OCI-M2 (cell line): ENCODE results near the gene ZBTB8OS.
"Not testable (repeated sequence)": the region's sequence is repeated elsewhere in the genome, so short reads cannot be mapped to it uniquely, and the experiment has no call there.

Experiments
- DNase-seq: peaks from one replicate; lab custom pipeline; 2025; ENCODE audit not compliant: unreplicated experiment; lab: John Stamatoyannopoulos, UW

ZBTB8OS gene

GRCh38 chr1:32650752-32651460 is 556 bp upstream of the ZBTB8OS start, which contains the start of gene RBBP4:
TSS of gene RBBP4 (plus strand) at chr1:32651208. CDS start at chr1:32651307, 99 bp downstream.
- peak; percentile 58 for DNase-seq

- DNase-seq: no peak
These were observed 2.8 kb downstream of the ZBTB8OS start for GRCh38 chr1:32647308-32648134.

GRCh38 chr1:32644426-32644825 is 5.9 kb downstream of the ZBTB8OS start:
- DNase-seq: no peak

GRCh38 chr1:32642292-32642827 is 8.0 kb downstream of the ZBTB8OS start:
- not testable (repeated sequence) for DNase-seq

- no peak for DNase-seq
These were observed 10.8 kb downstream of the ZBTB8OS start for GRCh38 chr1:32639489-32640075.

- DNase-seq: no peak
These were observed 13.3 kb downstream of the ZBTB8OS start for GRCh38 chr1:32636914-32637645.

GRCh38 chr1:32635508-32636277 is 14.7 kb downstream of the ZBTB8OS start:
- DNase-seq: no peak

- DNase-seq: no peak
These were observed 17.5 kb downstream of the ZBTB8OS start for GRCh38 chr1:32632829-32633228.

- DNase-seq: not testable (repeated sequence)
These were observed 20.2 kb downstream of the ZBTB8OS start for GRCh38 chr1:32630173-32630572.

- no peak for DNase-seq
These were observed 22.7 kb downstream of the ZBTB8OS start for GRCh38 chr1:32627596-32628162.

GRCh38 chr1:32626176-32626575 is 24.2 kb downstream of the ZBTB8OS start:
- DNase-seq: no peak

GRCh38 chr1:32623775-32624174 is 26.6 kb downstream of the ZBTB8OS start:
- no peak for DNase-seq

GRCh38 chr1:32622806-32623681 is 27.3 kb downstream of the ZBTB8OS start:
- no peak for DNase-seq

GRCh38 chr1:32622205-32622604 is 28.1 kb downstream of the ZBTB8OS start:
- DNase-seq: no peak

- DNase-seq: no peak
These were observed 30.5 kb downstream of the ZBTB8OS start for GRCh38 chr1:32619701-32620485.

GRCh38 chr1:32618673-32619221 is 31.6 kb downstream of the ZBTB8OS start:
- no peak for DNase-seq

GRCh38 chr1:32613472-32613871 is 36.9 kb downstream of the ZBTB8OS start:
- DNase-seq: no peak
